Suprapubic skin (tissue), 4 donors: ENCODE data around the gene TNFRSF8. TPM values are rescaled to one million over a fixed set of nuclear protein-coding genes. Genes with fewer than 3 reads are reported as not detected.

Source experiments
- DNase-seq, 2 donors: peaks; one replicate each; pipeline ENCODE4 v3.0.0-alpha.2; 2019; ENCODE audit warnings: low spot score in 2 of 2
- H3K27ac ChIP-seq: fragments of 200-600 bp; sonication (generic); one replicate; pipeline ENCODE4 v1.5.1; 2019
- H3K27me3 ChIP-seq: fragments of 200-600 bp; sonication (generic); one replicate; pipeline ENCODE4 v1.5.1; 2019
- H3K36me3 ChIP-seq: fragments of 200-600 bp; sonication (generic); one replicate; pipeline ENCODE4 v1.5.1; 2019
- H3K4me1 ChIP-seq: fragments of 200-600 bp; sonication (generic); one replicate; pipeline ENCODE4 v1.5.1; 2019
- H3K4me3 ChIP-seq: fragments of 200-600 bp; sonication (generic); one replicate; pipeline ENCODE4 v1.5.1; 2019; ENCODE audit warnings: mild to moderate bottlenecking
- H3K9me3 ChIP-seq: fragments of 200-600 bp; sonication (generic); one replicate; pipeline ENCODE4 v1.5.1; 2019
- CTCF ChIP-seq, 2 donors: fragments of 200-600 bp in 1 of 2; fragments of 450-650 bp in 1 of 2; sonication (generic) in 1 of 2; IDR thresholded peaks; one replicate each; pipeline ENCODE4 v1.5.1; 2016 to 2019; ENCODE audit warnings: antibody characterized with exemption in 2 of 2, mild to moderate bottlenecking in 1 of 2, moderate library complexity in 1 of 2
- EP300 ChIP-seq: sonication (generic); formaldehyde crosslinking; IDR thresholded peaks from one replicate; pipeline ENCODE4 v1.6.1; 2017; ENCODE audit warnings: antibody characterized with exemption
- POLR2A ChIP-seq, 2 donors: fragments of 450-650 bp; IDR thresholded peaks; one replicate each; pipeline ENCODE4 v1.6.1; 2017; ENCODE audit warnings: antibody characterized with exemption in 2 of 2, mild to moderate bottlenecking in 2 of 2, moderate library complexity in 2 of 2
- POLR2AphosphoS5 ChIP-seq, 3 donors: sonication (generic); formaldehyde crosslinking; IDR thresholded peaks; one replicate each; pipeline ENCODE4 v1.6.1; 2017; ENCODE audit warnings: antibody characterized with exemption in 3 of 3
- WGBS: methylation state at CpG from one replicate; pipeline ENCODE4 v1.1.5; 2018; 5-methylcytosine and 5-hydroxymethylcytosine counted together
- total RNA-seq, 4 donors: library from RNA; depleted of rRNA; stranded (reverse); fragments of >200 nt; gene quantifications; one replicate each; pipeline ENCODE4 v1.1.0, GENCODE V29; 2016

The TNFRSF8 gene
- total RNA-seq, 4 donors from 2014 or later, result 0.30 to 1.2 (median 0.75) TPM

- Histone ChIP-seq H3K4me1 (peaks cover 6% of the 10 kb centered on the region), H3K4me3 (no peak overlapping the region), H3K27me3 (peaks cover 26% of the 10 kb centered on the region), H3K27ac (no peak overlapping the region), H3K9me3 (no peaks in the 10 kb centered on the region), H3K36me3 (no peaks in the 10 kb centered on the region)
- WGBS, result 70% methylated on average over 19 of the region's 19 CpGs
- no peak for TF ChIP-seq POLR2A (IDR thresholded peaks at IDR 0.05)
- TF ChIP-seq EP300, result no peak
- no peak for TF ChIP-seq POLR2AphosphoS5 (IDR thresholded peaks at IDR 0.05)
- no peak for TF ChIP-seq CTCF (IDR thresholded peaks at IDR 0.05)
- DNase-seq, result no peak
These were observed 12.4 kb downstream of the TNFRSF8 start for GRCh38 chr1:12075195-12076114.

- Histone ChIP-seq H3K27me3 (peaks cover 26% of the 10 kb centered on the region), H3K27ac (no peak overlapping the region), H3K36me3 (no peaks in the 10 kb centered on the region), H3K4me1 (peaks cover 6% of the 10 kb centered on the region), H3K9me3 (no peaks in the 10 kb centered on the region), H3K4me3 (no peak overlapping the region)
- WGBS, result 84% methylated on average over 9 of the region's 9 CpGs
- no peak for DNase-seq
- no peak for TF ChIP-seq EP300
These were observed 13.4 kb downstream of the TNFRSF8 start for GRCh38 chr1:12076425-12077005.

DNA sequence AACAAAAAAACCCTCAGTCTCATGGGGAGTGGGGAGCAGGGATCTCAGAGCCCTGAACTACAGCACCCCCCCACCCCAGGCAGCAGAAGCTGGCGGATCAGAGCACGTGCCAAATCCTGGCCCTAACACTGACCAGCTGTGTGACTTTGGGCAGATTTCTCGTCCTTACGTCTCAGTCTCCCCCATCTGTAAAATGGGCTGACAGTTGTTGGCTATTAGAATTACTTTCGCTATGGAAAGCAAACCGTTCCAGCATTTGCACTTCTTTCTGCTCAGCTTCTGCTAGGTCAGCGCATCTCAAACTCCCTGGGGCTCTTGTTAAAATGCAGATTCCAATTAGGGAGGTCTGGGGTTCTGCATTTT lies 15.5 kb downstream of the TNFRSF8 start:
- WGBS, result 72% methylated on average over 7 of the region's 7 CpGs
- no peaks in the 10 kb centered on the region for H3K36me3 ChIP-seq
- H3K27me3 ChIP-seq, result peaks cover 17% of the 10 kb centered on the region
- no peak for DNase-seq
- H3K4me1 ChIP-seq, result peaks cover 6% of the 10 kb centered on the region
- no peak overlapping the region for H3K27ac ChIP-seq
- H3K4me3 ChIP-seq, result no peak overlapping the region
- TF ChIP-seq POLR2A (IDR thresholded peaks at IDR 0.05), result no peak
- TF ChIP-seq EP300, result no peak
- TF ChIP-seq CTCF (IDR thresholded peaks at IDR 0.05), result no peak
- TF ChIP-seq POLR2AphosphoS5 (IDR thresholded peaks at IDR 0.05), result no peak
- H3K9me3 ChIP-seq, result no peaks in the 10 kb centered on the region

GRCh38 chr1:12078938-12079861 lies 16.1 kb downstream of the TNFRSF8 start:
- peaks cover 17% of the 10 kb centered on the region for H3K27me3 ChIP-seq
- 30% methylated on average over 23 of the region's 23 CpGs for WGBS
- no peaks in the 10 kb centered on the region for H3K36me3 ChIP-seq
- DNase-seq, result no peak
- H3K9me3 ChIP-seq, result no peaks in the 10 kb centered on the region
- no peak overlapping the region for H3K27ac ChIP-seq
- peaks cover 6% of the 10 kb centered on the region for H3K4me1 ChIP-seq
- H3K4me3 ChIP-seq, result no peak overlapping the region
- no peak for TF ChIP-seq POLR2AphosphoS5 (IDR thresholded peaks at IDR 0.05)
- TF ChIP-seq CTCF (IDR thresholded peaks at IDR 0.05), result no peak
- TF ChIP-seq POLR2A (IDR thresholded peaks at IDR 0.05), result no peak
- no peak for TF ChIP-seq EP300

GRCh38 chr1:12080156-12080555 lies 17.1 kb downstream of the TNFRSF8 start:
- Histone ChIP-seq H3K4me1 (peaks cover 6% of the 10 kb centered on the region), H3K27me3 (peaks cover 17% of the 10 kb centered on the region), H3K9me3 (no peaks in the 10 kb centered on the region), H3K4me3 (no peak overlapping the region), H3K36me3 (no peaks in the 10 kb centered on the region), H3K27ac (no peak overlapping the region)
- DNase-seq, result no peak
- no peak for TF ChIP-seq EP300
- TF ChIP-seq POLR2A (IDR thresholded peaks at IDR 0.05), result no peak
- TF ChIP-seq POLR2AphosphoS5 (IDR thresholded peaks at IDR 0.05), result no peak
- no peak for TF ChIP-seq CTCF (IDR thresholded peaks at IDR 0.05)
- WGBS, result 71% methylated on average over 6 of the region's 6 CpGs
